HG02884 (cell line): Measurements from ENCODE around the gene CEACAM21.

Source experiments
- ATAC-seq: cut with Tn5 transposase; IDR thresholded peaks from one replicate; pipeline ENCODE4 v1.9.1; 2021; ENCODE audit warnings: mild to moderate bottlenecking, moderate library complexity; ENCODE audit not compliant: unreplicated experiment

The CEACAM21 gene

DNA sequence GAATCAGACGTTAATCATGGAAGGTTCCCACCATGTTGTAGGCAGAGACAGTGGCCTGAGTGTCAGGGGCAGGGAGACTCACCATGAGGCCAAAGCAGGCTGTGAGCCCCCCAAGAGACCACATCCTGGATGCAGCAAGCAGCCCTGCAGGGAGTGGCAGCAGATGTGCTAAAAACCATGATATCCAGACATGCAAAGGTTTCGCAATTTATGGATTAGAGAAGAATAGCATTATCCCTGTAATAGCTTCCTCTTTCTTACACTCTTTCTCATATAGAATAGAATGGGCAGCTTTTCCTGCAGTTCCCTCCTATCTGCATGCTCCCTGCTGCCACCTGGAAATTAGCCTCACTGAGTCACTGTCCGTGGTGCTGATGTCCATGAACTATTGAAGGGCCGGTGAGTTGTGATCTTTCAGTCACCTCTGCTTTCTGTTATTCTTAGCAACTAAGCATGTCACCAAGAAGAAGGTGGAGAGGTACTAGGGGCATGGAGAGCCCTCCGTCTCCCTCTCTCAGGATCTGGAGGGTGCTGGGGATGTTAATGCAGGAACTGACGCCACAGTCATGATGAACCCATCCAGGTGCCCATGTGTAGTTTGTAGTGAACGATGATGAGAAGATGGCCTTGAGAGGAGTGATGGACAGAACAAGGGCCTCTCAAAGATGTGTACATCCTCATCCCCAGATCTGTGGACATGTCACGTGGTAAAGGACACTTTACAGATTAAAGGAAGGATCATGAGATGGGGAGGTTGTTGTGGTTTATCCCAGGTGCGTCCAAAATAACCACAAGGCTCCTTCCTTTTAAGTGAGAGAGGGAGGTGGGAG, 41.0 kb downstream of the CEACAM21 start:
- ATAC-seq = no peak

DNA sequence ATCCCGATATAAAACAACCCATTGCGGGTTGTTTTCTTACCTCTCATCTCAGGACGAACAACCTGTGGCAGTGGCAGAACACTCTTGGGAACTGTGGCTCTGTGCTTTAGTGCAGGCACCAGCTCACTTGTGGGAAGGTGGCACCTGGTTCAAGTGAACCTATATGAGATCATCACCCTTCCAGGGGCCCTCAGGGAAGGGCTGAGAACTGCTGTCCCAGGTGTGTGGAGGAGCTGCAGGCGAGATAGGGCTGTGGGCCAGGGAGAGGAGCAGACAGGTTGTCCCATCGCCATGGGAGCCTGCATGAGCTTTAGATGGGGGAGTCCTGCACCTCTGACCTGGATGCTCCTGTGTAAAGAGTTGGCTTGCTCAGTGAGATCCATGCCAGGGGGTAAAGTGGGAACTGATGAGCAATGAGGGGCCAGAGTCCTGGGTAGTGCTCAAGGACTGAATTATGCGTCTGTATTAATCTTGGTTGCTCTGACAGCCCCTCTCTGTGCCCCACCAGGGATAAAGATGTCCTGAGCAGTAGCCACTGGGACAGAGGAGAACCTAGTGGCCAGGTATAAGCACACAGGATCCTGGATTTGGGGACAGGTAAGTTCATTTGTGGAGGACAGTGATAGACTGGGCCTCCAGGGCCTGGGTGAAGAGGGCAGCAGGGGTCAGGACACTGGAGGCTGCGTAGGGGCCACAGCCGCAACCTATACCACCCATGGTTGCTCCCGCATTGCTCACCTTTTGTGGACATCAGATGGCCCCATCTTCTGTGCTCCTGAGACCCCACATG, 42.2 kb downstream of the CEACAM21 start:
- ATAC-seq = no peak

DNA sequence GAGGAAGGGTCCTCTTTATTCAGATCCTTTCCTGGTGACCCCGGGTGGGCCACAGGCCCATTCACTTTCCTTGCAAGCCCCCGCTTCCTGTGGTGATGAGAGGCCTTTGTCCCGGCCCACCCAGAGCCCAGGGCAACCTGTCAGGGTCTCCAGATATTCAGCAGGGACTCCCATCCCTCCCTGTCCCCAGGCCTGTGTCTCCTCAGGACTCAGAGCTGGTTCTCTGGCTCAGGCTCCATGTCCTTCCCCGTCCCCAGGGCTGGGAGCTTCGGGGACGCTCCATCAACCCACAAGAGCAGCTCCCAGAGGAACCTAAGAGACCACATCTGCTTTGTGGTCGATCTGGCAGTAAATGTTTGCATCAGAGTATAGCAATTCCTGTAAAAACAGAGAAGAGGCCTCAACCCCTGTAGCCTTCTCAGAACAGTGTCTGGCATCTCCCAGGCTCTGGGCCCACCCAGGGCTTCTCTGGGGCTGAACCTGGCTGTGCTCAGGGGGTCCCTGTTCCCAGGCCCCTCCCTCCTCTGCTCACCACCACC, 43.1 kb downstream of the CEACAM21 start:
- no peak for ATAC-seq

DNA sequence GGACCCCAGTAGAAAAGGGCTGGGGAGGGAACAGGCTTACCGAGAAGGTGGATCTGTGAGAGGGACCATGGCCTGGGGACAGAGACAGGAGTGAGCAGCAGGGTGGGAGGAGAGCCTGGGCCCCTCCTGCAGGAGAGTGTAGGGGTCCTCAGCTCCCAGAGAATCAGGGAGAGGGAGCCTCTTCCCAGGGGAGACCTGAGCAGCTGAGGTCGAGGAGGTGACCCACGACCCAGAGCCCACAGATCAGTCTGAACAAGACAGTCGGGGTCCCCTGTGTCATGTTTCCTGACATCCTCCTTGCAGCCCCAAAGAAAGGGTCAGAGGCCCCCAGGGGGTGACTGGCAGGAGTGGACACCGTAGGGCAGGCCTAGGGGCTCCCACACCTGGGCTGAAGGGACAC, 44.2 kb downstream of the CEACAM21 start:
- no peak for ATAC-seq

DNA sequence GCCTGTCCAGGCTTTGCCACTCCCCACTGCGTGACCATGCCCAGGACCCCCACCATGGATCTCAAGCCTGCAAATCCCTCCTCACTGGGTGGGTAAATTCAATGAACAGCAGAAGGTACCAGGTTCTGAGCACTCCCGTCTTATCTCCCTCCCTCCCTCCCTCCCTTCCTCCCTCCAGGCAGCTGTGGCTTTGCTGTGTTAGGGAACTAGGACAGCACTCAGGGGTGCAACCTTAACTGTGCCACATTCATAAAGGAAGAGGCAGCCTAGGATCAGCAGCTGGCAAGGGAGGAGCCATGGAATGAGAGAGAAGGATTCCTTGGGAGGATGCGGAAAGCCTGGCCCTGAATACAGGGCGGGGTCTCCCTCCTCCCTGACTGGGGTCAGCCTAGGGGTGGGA, 45.3 kb downstream of the CEACAM21 start:
- no peak for ATAC-seq

DNA sequence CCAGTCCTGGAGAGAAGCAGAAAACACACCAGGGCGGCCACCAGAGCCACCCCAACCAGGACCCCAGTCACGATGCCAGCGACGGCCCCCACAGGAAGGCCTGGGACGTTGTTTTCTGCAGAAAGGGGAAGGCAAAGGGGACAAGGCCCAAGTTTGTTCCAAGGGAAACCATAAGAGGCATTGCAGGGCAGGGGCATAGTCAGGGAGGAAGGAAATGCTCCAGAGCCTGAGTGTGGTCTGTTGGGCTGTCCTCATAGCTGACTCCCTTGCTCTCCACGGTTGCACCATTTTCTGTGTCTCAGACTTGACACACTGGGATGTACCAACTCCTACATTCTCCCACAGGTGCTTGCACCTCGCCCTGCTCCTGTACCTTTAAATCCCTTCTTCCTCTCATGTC, 45.7 kb downstream of the CEACAM21 start:
- no peak for ATAC-seq

DNA sequence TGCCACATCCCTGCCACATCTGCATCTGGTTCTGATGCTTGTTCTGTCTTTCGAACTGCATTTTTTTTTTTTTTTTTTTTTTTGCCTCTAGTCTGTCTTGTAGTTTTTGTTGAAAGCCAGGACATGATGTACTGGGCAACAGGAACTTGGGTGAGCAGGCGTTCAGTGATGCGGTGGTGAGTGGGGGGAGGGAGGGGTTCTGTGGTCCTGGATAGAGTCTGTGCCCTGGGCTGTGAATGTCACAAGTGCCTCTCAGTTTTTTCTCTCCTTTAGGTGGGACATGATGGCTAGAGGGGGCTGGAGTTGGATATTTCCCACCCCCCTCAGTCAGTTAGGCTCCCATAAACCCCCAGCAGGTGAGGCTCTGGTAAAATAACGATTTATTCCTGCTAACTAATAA, 47.4 kb downstream of the CEACAM21 start:
- no peak for ATAC-seq

DNA sequence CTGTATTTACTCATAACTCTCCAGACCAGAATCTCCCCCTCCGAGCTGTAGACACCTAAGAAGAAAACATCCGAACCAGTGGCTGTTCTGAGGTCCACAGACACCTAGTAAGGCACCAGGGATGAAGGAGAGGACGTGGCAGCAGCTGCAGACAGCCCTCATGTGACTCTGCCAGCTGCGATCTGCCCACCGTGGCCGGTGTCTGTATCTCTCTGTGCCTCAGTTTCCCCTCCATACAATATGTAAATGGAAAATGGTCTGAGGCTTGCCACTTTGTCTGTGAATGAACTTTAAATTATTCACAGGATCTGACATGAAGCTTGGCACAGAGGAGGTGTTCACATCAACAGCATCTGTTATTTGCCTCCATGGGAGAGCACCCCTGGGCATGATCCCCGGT, 48.5 kb downstream of the CEACAM21 start:
- ATAC-seq = no peak

DNA sequence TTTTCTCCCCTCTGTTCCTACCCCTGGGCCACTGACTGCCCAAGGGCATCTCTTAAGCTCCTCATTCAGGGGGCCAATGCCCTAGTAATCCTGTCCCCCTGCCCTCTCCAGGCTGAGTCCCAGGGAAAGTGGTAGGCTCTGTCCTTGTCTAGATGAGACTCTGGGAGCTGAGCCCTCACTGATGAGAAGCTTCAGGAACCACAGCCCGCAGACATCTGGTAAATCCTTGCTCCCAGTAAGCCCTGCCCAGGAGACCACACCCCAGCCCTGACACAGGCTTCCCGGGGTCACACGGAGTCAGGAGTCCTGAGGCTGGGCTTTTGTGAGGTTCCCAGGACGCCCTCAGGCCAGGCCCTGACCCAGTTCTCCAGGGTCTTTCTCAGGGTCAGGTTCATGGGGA, 49.0 kb downstream of the CEACAM21 start:
- ATAC-seq = no peak

DNA sequence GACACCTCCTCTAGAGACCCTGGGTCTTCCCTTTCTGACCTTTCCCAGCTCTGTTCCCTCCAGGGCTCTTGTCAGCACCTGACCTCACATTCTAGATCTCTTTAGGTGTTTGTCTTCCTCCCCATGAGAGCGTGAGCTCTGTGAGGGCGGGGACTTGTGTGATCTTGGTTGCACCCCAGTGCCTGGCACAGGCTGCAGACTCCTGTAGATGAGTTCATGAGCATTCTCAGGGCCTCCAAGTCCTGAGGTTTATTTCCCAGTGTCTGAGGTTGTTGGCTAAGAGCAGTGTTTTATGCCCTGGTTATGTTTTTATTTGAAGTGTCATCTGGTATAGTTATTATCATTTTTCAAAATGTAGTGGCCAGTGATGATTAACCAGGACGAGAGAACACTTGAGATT, 50.3 kb downstream of the CEACAM21 start:
- no peak for ATAC-seq

DNA sequence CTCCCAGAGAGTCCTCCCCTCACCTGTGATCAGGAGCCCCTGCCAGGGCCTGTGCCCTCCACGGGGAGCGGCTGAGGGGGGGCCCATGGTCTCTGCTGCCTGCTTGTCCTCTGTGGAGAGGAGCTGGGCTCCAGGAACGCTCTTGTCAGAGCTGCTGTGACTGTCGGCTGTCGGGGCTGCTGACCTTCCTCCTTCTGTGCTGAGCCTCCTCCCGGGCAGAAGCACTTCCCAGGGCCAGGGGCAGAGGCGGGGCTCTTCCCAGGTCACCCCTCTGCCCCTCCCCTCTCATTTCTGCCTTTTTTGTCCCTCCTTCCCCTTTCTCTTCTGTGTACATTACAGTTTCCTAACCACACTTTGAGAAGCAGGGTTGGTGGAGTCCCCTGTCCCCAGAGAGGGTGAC, 50.9 kb downstream of the CEACAM21 start, which contains the start of gene CEACAM4:
TSS of gene CEACAM4 (minus strand) at position 198 of the 400 bp plus-strand sequence. CDS start at position 87, 111 bp downstream.
- no peak for ATAC-seq

DNA sequence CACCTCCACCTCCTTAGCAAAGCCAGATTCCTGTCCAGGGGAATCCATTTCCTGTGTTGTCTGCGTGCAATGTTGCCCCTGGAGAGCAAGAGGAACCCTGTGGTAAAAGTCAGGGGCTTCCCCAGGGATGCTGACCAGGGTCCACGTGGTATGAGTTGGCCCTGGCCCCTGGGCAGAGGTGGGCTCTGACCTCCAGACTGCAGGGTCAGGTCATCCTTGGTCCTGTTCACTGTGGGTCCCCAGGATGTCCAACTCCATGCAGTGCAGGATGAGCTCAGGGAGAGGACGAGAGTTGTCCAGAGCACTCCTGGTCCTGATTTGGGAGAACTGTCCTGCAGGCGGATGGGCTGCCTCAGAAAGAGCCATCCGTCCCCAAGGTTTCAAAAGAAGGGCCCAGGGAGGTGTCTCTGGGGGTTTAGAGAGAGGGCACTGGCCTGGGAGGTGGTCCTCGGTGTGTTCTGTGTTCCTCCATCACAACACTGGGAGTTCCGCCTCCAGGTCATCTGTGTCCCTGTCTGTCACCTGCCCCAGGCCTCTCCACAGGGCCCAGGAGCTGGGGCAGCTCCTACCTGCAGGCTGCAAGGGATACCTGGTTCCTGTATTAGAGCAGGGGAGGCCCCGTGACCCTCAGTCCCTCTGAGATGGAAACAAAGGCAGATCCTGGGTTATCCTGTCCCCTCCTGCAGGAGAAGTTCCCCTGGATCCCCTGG, 52.2 kb downstream of the CEACAM21 start:
- ATAC-seq = no peak
